Measurements from ENCODE around the gene MSGN1.

DNA sequence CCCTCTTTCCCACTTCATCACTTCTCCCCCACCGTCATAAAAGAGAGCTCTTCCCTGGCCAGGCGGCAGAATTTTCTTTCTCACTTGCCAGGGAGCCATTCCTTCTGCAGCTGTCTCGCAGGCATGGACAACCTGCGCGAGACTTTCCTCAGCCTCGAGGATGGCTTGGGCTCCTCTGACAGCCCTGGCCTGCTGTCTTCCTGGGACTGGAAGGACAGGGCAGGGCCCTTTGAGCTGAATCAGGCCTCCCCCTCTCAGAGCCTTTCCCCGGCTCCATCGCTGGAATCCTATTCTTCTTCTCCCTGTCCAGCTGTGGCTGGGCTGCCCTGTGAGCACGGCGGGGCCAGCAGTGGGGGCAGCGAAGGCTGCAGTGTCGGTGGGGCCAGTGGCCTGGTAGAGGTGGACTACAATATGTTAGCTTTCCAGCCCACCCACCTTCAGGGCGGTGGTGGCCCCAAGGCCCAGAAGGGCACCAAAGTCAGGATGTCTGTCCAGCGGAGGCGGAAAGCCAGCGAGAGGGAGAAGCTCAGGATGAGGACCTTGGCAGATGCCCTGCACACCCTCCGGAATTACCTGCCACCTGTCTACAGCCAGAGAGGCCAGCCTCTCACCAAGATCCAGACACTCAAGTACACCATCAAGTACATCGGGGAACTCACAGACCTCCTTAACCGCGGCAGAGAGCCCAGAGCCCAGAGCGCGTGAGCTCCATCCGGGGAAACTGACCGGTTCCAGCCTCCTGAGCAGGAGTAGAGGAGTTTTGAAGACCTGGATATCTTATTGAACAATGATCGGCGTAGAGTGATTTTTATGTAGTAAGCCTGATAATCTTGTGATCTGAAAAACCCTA is at the start of gene MSGN1:
- TF ChIP-seq POLR2AphosphoS5 (IDR thresholded peaks at IDR 0.05; ENCODE audit: borderline replicate concordance, low read depth, low read length) (no peak), EZH2 (IDR thresholded peaks at IDR 0.05) (no peak)

All from SK-N-MC (cell line).